ENCODE measurements around the gene HCRT. TPM values are rescaled to one million over a fixed set of nuclear protein-coding genes. Genes with fewer than 3 reads are reported as not detected.
"Not testable (repeated sequence)": the region's sequence is repeated elsewhere in the genome, so short reads cannot be mapped to it uniquely, and the experiment has no call there.

The HCRT gene
- total and polyA plus RNA-seq, 2 of the 8 experiments (the other 6 are each of a cell fraction or from before 2014, with no cell fraction given): not detected

DNA sequence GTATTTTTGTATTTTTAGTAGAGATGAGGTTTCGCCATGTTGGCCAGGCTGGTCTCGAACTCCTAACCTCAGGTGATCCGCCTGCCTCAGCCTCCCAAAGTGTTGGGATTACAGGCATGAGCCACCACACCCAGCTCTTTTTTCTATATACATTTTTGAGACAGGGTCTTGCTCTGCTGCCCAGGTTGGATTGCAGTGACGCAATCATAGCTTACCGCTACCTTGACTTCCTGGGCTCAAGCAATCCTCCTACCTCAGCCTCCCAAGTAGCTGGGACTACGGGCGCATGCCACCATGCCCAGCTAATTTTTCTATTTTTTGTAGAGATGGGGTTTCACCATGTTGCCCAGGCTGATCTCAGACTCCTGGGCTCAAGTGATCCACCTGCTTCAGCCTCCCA lies 44.6 kb downstream of the HCRT start:
- not testable (repeated sequence) for H3K23ac ChIP-seq (ENCODE audit: insufficient read length); H3K9ac ChIP-seq (replicated peaks in 1 of 4; ENCODE audit: extremely low read depth in 1 of 4, low read depth in 3 of 4, low read length in 3 of 4); DNase-seq (ENCODE audit: low read depth in 1 of 2, low spot score in 2 of 2); H3K4ac ChIP-seq (replicated peaks; ENCODE audit: insufficient read length, low read depth, low read length); H3K9me3 ChIP-seq (ENCODE audit: insufficient read depth in 2 of 2, low read depth in 1 of 2, low read length in 1 of 2); H2BK120ac ChIP-seq (replicated peaks; ENCODE audit: low read depth, low read length); H3K4me1 ChIP-seq (replicated peaks in 1 of 4; ENCODE audit: control insufficient read depth in 3 of 4, insufficient read depth in 4 of 4, low read length in 3 of 4); H4K8ac ChIP-seq (ENCODE audit: extremely low read depth, insufficient read depth, low read length); H3K14ac ChIP-seq (ENCODE audit: insufficient read length); FAIRE-seq; H4K5ac ChIP-seq (ENCODE audit: insufficient read length, low read depth, low read length); H3K27ac ChIP-seq (ENCODE audit: low read depth, low read length); H3K36me3 ChIP-seq (ENCODE audit: control insufficient read depth in 2 of 4, insufficient read depth in 4 of 4, low read length in 3 of 4); H3K4me3 ChIP-seq (ENCODE audit: extremely low read depth in 1 of 4, insufficient read depth in 2 of 4, low read depth in 3 of 4, low read length in 4 of 4); H3K18ac ChIP-seq (ENCODE audit: extremely low read depth, low read length); H4K91ac ChIP-seq (replicated peaks; ENCODE audit: insufficient read length, low read length); H2BK5ac ChIP-seq (ENCODE audit: low read depth, low read length); H3K56ac ChIP-seq (replicated peaks; ENCODE audit: insufficient read length, low read depth, low read length); H2AK5ac ChIP-seq (ENCODE audit: low read depth, low read length); H3K23me2 ChIP-seq (ENCODE audit: low read depth, low read length); H3K4me2 ChIP-seq (ENCODE audit: insufficient read depth in 1 of 2, low read depth in 2 of 2, low read length in 2 of 2); H2BK15ac ChIP-seq (ENCODE audit: low read length); H2AFZ ChIP-seq (ENCODE audit: low read length); H2BK12ac ChIP-seq (ENCODE audit: low read depth, low read length); H2BK20ac ChIP-seq (ENCODE audit: low read length); H3K27me3 ChIP-seq (replicated peaks in 1 of 4; ENCODE audit: control insufficient read depth in 3 of 4, extremely low read depth in 1 of 4, insufficient read depth in 3 of 4, low read length in 3 of 4)
- ChIA-PET CTCF (ENCODE audit: partially characterized antibody) (interaction anchor here (0.9 to 3.0 kb wide), 5 partner anchors 10 to 404 kb away, joined by 3 to 19 read pairs (median 7); no protein-coding TSS in a partner anchor), POLR2A (ENCODE audit: partially characterized antibody) (interaction anchor here (2.0 kb wide), 1 partner anchor 15 kb away, joined by 6 read pairs; no protein-coding TSS in a partner anchor)
- Histone ChIP-seq H3K79me1 (ENCODE audit: low read depth, low read length) (peaks cover 11% of the 10 kb centered on the region; the same call in 1 of the 2 replicates), H4K20me1 (replicated peaks in 1 of 2; ENCODE audit: control insufficient read depth in 1 of 2, insufficient read depth in 2 of 2, low read length in 2 of 2) (peaks cover 9 to 14% of the 10 kb centered on the region in 2 experiments), H3K79me2 (ENCODE audit: control insufficient read depth in 1 of 2, insufficient read depth in 2 of 2, low read length in 2 of 2) (peaks cover 0 to 54% of the 10 kb centered on the region in 2 experiments; a peak in 2 of 4 replicates)
- WGBS, 2 experiments (ENCODE audit: extremely low coverage in 1 of 2, insufficient coverage in 1 of 2, insufficient read length in 1 of 2, insufficient replicate concordance in 2 of 2, low coverage in 1 of 2, low lambda C conversion rate in 2 of 2, missing lambda C conversion rate in 1 of 2): 93% methylated on average over 7 of the region's 7 CpGs; no CpG with 5 or more reads in 1 of the 2 experiments

All from H1 (cell line).